ENCODE measurements around the gene TSC22D3. TPM values are rescaled to one million over a fixed set of nuclear protein-coding genes. Genes with fewer than 3 reads are reported as not detected.
"Not testable (repeated sequence)": the region's sequence is repeated elsewhere in the genome, so short reads cannot be mapped to it uniquely, and the experiment has no call there.

Gene TSC22D3
- total RNA-seq, 1 experiment from 2014 or later = 22.1 TPM

- peak; percentile 76 for DNase-seq (ENCODE audit: low read depth)
Observed at GRCh38 chrX:107712231-107713202, 63.1 kb downstream of the TSC22D3 start.

- DNase-seq (ENCODE audit: low read depth) = no peak
Observed at GRCh38 chrX:107711521-107712181, 63.9 kb downstream of the TSC22D3 start.

- peak; percentile 91 for DNase-seq (ENCODE audit: low read depth)
Observed at GRCh38 chrX:107710617-107711391, 64.8 kb downstream of the TSC22D3 start.

GRCh38 chrX:107709266-107709806 is 66.3 kb downstream of the TSC22D3 start:
- no peak for DNase-seq (ENCODE audit: low read depth)

GRCh38 chrX:107708762-107709161 is 66.8 kb downstream of the TSC22D3 start:
- DNase-seq (ENCODE audit: low read depth) = no peak

- no peak for DNase-seq (ENCODE audit: low read depth)
Observed at GRCh38 chrX:107707866-107708265, 67.7 kb downstream of the TSC22D3 start.

GRCh38 chrX:107706309-107706708 is 69.3 kb downstream of the TSC22D3 start:
- no peak for DNase-seq (ENCODE audit: low read depth)

- DNase-seq (ENCODE audit: low read depth) = no peak
Observed at GRCh38 chrX:107704587-107704986, 71.0 kb downstream of the TSC22D3 start.

- no peak for DNase-seq (ENCODE audit: low read depth)
Observed at GRCh38 chrX:107704181-107704580, 71.4 kb downstream of the TSC22D3 start.

- no peak for DNase-seq (ENCODE audit: low read depth)
Observed at GRCh38 chrX:107701493-107702121, 74.0 kb downstream of the TSC22D3 start.

- DNase-seq (ENCODE audit: low read depth) = no peak
Observed at GRCh38 chrX:107700790-107701189, 74.8 kb downstream of the TSC22D3 start.

GRCh38 chrX:107700317-107700774 is 75.2 kb downstream of the TSC22D3 start:
- peak; percentile 46 for DNase-seq (ENCODE audit: low read depth)

GRCh38 chrX:107699616-107700015 is 76.0 kb downstream of the TSC22D3 start:
- DNase-seq (ENCODE audit: low read depth) = no peak

- DNase-seq (ENCODE audit: low read depth) = no peak
Observed at GRCh38 chrX:107691024-107691448, 84.6 kb downstream of the TSC22D3 start.

- DNase-seq (ENCODE audit: low read depth) = no peak
Observed at GRCh38 chrX:107687445-107687844, 88.1 kb downstream of the TSC22D3 start.

- peak; percentile 54 for DNase-seq (ENCODE audit: low read depth)
Observed at GRCh38 chrX:107686792-107687191, 88.8 kb downstream of the TSC22D3 start.

- DNase-seq (ENCODE audit: low read depth) = no peak
Observed at GRCh38 chrX:107686026-107686425, 89.6 kb downstream of the TSC22D3 start.

- not testable (repeated sequence) for DNase-seq (ENCODE audit: low read depth)
Observed at GRCh38 chrX:107685586-107685985, 90.0 kb downstream of the TSC22D3 start.

- DNase-seq (ENCODE audit: low read depth) = peak; percentile 70
Observed at GRCh38 chrX:107684956-107685385, 90.6 kb downstream of the TSC22D3 start.

- no peak for DNase-seq (ENCODE audit: low read depth)
Observed at GRCh38 chrX:107683931-107684330, 91.7 kb downstream of the TSC22D3 start.
